DMS53 (cell line): Measurements from ENCODE around the gene DIMT1.

Source experiments
- DNase-seq: peaks from one replicate; lab custom pipeline; 2025; lab: John Stamatoyannopoulos, UW

The DIMT1 gene

GRCh38 chr5:62369039-62369438, 34.7 kb downstream of the DIMT1 start:
- no peak for DNase-seq

DNA sequence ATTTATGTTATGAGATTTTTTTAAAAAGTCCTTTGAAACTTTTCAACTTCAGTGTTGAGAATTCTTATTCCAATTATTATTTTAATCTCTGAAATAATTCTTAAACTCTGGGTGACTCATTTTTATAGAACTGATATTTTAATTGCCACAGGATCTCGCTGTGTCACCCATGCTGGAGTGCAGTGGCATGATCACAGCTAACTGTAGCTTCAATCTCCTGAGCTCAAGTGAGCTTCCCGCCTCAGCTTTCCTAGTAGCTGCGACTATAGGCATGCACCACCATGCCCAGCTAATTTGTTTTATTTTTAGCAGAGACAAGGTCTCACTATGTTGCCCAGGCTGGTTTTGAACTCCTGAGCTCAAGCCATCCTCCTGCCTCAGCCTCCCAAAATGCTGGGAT, 41.0 kb downstream of the DIMT1 start:
- DNase-seq: no peak

DNA sequence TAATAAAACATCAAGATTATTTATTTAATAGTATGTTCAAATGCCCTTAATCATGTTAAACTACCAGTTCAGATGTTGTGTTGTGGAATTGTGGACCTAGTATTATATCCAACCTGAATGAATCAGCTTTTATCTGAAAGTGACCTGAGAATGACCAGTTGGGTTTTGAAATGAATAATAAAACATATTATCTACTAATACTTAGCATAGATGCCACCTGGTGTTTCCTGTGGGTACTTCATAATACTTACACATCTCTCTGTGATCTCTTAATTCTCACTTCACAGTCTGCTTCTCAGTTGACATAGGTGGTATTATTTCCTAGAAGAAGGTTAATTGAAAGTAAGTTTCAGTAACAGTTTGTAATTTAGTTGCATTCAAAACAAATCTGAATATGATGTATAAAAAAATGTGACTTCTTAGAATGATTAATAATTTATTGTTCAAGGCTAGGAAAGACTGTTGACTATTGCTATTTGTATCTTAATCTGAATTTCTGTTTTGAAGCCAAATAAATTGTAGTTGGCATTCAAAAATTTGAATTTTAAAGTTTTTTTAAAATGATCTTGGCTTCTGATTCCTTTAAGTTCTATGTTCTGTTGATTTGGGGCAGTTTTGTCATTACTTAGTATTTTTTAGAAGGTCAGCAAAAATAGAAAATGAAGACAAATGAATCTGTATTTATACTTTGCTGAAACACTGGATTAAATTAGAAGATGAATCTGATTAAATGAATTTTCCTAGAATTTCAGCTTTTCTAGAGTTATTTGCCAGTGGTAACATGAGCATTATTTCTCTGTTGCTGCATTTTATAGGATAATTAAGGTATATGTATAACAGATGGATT, 49.5 kb downstream of the DIMT1 start:
- DNase-seq: peak; percentile 83

DNA sequence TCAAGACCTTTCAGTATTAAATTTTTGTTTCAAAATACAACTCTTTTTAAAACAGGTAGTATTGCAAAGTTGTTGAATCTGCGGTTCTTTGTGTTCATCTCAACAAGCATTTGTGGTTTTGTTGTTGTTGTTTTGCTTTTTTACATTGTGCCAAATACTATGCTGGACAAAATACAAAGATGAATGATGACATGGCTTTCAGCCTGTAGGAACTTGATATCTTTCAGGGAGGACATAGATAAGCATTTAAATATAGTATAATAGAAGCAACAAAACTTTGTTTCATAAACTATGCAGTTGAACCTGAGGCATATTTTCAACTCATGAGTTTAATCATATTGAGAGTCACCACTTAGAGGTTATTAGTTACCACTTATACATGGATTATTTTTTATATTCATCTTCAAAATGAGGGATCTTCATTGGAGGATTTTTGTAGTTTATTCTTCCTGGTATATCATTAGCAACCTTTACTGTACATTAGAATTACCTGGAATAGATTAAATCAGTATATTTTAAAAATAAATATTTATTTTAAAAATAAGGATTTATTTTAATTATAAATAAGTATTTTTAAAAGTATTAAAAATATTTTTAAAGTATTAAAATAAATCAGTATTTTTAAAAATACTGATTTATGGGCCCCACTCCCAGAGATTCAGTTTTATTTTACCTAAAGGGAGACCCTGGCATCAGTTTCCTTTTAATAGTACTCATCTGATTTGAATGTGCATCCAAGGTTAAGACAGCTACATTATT, 54.8 kb downstream of the DIMT1 start:
- no peak for DNase-seq

GRCh38 chr5:62347928-62348327, 55.8 kb downstream of the DIMT1 start:
- DNase-seq: no peak

GRCh38 chr5:62346748-62347147, 57.0 kb downstream of the DIMT1 start:
- DNase-seq: no peak

GRCh38 chr5:62343428-62343827, 60.3 kb downstream of the DIMT1 start:
- DNase-seq: no peak

GRCh38 chr5:62342476-62342837, 61.2 kb downstream of the DIMT1 start:
- no peak for DNase-seq

DNA sequence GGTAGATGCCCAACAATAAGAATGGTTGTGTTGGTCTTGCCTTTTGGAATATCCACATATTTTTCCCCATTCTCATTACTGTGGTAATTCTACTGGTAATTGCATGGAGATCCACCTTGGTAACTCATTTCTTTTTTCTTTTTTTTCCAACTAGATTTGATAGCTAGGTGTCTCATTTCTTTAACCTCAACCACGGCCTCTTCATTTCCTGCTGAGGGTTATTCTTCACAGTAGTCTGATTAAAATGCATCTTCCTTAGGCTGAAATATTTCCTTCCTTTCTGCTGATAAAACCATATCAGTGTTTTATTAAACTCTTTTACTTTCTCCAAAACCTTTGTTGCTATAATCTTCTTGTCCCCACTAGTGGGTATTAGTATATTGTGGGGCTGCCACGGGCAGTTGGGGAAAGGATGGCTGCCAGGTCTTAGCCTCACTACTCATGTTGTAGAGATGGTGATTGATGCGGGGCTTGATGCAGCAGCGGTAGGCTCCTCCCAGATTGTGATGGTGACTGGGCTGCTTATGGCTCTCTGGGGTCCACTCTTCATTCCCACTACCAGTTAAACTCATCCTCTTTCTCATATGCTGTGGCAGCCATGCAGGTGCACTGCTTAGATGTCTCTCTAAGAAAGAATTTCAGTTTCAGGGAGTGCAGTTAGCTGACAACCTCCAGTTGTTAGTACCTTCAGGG, 61.8 kb downstream of the DIMT1 start:
- no peak for DNase-seq

DNA sequence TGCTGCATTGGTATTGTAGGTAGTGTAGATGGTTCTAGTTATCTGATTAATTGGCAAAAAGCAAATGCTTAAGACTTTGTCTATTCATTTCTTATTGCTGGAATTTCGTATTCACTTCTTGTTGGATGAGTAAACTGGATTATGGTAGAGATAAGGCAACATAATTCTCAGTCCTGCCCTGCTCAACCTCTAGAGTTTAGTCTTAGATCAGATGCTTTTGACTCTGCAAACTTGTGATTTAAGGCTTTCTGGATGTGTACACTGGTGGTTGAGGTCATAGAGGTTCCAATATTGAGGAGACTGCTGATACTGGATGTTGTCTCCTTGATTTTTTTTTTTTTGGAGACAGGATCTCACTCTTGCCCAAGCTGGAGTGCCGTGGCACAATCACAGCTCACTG, 62.7 kb downstream of the DIMT1 start:
- DNase-seq: no peak

- DNase-seq: peak; percentile 55
Measured at GRCh38 chr5:62340392-62340791, 63.3 kb downstream of the DIMT1 start.
